SKM-1 treated with dmso at 0.1 percent for 144 hours (cell line): ENCODE results near the gene BPI.
"Not testable (repeated sequence)": the region's sequence is repeated elsewhere in the genome, so short reads cannot be mapped to it uniquely, and the experiment has no call there.

Source experiments
- DNase-seq: peaks from one replicate; lab custom pipeline; 2025; ENCODE audit not compliant: unreplicated experiment; lab: John Stamatoyannopoulos, UW

BPI gene

DNA sequence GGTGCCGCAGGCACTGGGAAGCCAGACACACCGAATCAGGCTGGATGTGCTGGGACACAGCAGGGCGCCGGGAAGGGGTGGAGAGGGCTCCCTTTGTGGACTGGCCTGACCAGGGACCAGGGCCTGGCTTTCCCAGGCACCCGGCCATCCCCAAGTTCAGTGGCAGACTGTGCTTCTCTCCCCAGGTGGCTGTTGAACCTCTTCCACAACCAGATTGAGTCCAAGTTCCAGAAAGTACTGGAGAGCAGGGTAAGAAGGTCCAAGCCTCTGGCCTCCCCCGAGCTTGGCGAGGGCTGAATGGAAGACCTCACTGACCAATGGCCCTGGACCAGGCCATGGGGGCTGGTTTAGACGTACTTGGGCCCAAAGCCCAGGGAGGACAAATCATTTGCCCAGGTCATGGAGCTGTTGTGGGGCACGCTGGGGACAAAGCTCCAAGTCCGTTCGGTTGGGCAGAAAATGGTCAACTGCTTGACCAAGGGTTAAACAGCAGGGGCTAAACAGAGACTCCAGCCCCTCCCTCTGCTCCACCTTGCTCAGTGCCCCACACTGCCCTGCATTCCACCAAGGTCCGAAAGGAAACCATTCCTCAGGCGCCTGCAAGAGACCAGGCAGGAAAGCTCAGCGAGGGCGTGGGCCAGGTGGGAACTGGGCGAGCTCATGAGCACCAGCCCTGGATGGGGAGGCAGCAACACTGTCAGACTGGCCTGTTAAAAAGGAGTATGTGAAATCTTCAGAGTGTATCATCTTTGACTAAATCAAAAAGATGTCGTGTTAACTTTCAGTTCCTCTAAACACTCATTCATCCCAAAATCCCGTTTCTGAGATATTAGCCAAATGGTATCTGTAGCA is 51.4 kb downstream of the BPI start:
- DNase-seq: no peak

DNA sequence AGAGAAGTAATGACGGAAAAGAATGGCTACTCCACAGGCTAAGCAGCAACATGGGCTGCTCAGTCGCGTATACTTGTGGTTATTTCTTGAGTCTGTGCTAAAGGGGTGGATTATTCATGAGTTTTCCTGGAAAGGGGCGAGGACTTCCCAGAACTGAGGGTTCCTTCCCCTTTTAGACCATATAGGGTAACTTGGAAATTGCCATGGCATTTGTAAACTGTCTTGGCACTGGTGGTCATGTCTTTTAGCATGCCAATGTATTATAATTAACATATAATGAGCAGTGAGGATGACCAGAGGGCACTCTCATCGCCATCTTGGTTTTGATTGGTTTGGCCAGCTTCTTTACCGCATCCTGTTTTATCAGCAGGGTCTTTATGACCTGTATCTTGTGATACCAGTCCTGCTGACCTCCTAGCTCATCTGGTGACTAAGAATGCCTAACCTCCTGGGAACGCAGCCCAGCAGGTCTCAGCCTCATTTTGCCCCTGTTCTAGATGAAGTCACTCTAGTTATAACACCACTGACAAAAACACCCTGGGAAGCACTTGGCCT is 53.8 kb downstream of the BPI start:
- no peak for DNase-seq

DNA sequence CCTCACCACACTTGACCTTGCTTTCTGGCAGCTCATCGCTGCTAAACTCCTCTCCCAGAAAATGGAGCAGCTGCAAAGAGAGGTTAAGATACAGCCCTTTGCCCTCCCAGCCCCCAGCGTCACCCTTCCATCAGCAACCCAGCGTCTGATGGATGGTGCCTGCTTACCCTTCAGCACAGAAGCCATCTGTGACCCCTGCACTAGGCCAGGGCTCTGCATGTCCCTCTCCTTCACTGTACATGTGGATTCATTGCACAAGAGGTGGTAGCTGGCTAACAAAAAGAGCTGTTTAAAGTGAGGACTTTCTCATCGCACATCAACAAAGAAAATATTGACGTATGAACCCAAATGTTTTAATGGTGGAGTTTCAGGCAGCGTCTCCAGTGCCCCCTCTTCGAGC is 54.6 kb downstream of the BPI start:
- DNase-seq: no peak

DNA sequence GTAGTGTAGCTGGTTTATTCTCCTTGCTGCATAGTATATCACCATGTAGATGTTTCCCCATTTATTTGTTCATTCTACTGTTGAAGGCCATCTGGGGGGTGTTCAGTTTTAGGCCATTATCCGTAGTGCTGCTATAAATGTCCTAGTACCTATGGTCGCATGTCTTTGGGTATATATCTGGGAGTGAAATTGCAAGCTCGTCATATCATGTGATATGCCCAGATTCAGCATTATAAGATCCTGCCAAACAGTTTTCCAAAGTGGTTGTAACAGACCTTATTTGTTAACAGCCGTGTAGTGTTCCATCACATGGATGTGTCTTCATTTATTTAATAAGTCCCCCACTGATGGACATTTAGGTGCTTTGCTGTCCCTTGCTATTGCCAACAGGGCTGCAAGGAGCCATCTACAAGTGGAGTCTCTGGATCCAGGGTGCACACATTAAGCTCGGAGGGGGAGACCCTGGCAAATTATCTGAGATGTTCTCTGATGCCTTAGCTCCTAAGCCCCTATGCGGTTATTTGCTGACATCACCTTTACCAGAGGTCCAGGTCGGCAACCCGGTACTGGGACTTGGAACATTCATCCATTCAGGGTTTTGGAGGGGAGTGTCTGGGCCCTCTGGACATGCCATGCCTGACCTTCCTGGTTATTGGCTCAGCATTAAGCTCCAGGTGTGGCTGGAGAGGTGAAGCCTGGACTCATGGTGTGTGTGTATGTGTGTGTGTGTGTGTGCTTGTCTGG is 59.2 kb downstream of the BPI start:
- DNase-seq: no peak

DNA sequence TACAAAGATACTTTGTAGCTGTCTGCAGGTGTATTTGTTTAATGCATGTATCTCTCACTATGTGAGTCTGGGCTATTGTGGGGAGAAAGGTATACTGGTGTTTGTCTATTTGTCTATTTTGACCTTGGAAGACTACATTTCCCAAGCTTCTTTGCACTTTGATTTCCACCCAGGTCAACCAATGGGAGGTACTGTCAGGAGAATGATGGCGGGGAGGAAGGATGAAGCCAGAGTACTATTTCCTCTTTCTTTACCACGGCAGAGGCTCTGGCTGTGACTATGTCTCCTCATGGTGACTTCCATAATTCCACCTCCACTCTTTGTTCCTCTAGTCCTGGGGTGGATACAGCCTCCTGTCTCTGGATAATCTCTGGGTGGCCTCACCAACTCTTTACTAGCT is 65.4 kb downstream of the BPI start:
- peak; percentile 77 for DNase-seq

DNA sequence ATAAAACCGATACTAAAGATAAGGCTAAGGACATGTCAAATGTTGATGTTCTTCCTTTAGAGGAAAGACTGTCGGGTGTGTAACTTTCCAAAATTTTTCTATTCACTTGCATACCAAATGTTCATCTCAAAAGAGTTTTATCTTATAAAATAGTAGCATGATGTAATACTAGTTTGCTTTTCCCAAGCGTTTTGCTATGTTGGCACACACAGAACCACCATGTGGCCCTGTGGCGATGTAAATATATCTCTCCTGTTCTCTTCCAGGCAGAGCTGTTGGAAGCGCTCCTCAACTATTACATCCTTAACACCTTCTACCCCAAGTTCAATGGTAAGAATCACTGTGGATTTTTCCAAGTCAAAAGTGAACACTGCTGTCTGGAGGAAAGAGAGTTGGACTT is 68.8 kb downstream of the BPI start:
- no peak for DNase-seq

DNA sequence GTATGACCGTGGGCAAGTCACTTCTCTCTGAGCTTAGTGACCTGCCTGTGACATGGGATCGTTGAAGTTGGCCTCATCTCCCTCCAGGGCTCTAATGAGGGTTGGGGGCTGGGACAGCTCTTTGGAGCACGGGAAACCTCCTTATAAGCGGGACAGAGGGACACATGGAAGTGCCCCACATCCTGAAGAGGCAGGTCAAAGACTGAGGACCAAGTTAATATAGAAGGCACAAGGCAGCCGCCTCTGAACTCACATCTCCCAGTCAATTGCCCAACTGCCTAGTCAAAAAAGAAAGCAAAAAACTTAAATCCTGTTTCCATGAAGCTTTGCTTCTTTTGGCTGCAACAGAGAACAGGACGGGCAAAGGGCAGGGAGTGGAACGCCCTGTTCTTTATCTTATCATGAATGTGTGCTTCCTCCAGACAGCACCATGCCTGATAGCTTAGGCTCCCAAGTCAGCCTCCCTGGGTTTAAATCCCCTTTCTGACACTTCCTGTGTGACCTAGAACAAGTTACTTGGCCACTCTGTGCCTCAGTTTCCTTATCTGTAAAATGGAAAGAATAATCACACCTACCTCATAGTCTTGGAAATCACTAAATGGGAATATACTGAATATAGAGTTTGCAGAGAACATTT is 69.4 kb downstream of the BPI start:
- DNase-seq: no peak

DNA sequence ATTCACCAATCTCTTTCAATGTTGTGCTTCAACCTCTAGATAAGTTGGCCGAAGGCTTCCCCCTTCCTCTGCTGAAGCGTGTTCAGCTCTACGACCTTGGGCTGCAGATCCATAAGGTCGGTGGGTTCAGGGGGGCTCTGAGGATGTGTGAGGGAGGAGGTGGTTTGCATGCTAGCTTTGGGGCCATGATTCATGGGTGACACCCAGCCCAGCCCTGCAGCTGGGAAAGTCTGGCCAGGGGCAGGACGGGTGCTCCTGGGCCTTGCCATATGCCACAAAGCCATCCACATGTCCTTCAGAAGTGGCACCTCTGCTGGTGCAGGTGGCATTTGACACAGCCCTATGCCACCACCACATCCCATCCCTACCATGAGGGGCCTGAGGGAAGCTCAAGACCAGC is 69.9 kb downstream of the BPI start:
- no peak for DNase-seq

DNA sequence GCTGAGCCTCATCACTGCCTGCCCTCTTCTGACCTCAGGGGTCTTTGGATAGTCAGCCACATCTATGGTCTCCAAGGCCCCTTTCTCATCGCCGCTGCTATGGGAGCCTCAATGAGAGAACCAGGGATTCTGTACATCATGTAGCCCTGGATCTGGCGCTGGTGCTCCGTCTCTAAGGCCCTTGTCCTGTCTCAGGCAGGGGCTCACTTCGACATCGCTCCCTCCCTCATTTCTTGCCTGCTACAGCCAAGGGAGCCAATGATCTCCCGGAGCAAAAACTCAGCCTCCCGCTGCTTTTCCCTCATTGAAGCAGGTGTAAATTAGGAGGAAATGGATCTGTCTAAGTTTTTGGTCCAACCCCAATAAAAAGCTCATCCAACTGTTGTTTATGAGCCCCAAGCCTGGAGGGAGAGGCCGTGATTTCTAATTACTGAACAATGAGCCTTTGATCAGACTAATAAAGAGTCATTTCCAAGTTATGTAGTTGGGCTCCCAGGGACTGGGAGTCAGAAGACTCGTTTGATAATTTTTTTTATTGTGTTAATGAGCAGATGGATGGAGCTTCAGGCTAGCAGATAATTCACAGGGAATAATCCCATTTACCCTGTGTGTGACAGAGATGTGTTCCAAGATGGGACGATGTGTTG is 73.2 kb downstream of the BPI start:
- no peak for DNase-seq

DNA sequence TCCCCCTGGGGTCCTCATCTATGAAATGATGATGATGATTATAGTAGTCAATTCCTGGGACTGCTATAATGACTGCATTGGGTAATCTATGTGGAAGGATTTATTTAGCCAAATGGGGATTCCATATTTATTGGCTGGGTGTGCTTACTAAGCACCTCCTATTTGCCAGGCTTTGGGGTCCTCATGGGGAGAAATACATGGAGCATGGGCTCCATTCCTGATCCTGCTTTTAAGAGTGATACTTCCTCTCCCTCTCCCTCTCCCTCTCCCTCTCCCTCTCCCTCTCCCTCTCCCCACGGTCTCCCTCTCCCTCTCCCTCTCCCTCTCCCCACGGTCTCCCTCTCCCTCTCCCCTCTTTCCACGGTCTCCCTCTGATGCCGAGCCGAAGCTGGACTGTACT is 73.9 kb downstream of the BPI start:
- DNase-seq: not testable (repeated sequence)

DNA sequence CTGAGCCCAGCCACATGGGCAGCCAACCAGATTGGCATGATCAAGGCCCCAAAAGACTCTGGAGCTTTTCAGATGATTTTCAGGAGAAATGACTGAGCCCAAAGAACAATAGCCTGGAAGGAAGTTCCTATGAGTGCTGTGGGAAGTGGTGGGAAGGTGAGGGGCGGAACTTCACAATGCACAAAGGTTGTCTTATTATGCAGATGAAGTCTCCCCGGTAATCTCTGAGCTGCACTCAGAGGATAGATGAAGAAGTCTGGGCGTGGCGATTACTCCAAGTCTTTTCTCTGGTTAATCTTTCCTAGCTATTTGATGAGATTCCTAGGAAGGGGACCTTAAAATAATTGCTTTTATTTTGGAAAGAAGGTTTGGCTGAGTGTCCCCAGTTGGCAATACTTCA is 79.2 kb downstream of the BPI start:
- DNase-seq: no peak

DNA sequence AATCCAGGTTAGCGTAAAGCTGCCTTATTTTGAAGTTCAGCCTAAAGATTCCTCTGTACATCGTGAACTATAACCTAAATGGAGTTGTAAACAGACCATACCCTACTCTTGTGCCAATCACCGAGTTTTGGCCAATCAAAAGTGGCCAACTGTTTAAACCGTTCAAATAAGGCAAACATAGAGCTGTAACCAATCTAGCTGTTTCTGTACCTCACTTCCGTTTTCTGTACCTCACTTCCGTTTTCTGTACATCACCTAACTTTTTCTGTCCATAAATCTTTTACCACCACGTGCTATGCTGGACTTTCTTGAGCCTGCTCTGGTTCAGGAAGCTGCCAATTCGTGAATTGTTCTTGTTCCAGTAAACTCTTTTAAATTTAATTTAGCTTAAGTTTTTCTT is 82.0 kb downstream of the BPI start:
- DNase-seq: no peak

DNA sequence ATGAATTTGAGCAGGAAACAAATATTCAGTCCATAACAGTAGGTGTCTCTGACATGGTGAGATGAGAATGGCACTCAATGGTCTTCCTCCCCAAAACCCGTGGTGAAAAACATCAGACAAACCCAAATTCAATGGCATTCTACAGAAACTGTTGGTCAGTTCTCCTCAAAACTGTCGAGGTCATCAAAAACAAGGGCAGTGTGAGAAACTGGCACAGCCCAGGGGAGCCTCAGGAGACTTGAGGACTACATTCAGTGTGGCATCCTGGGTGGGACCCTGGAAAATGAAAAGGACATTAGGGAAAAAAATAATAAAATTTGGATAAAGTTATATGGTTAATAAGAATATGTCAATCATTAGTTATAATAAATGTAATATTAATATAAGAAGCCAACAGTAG is 82.9 kb downstream of the BPI start:
- no peak for DNase-seq
